DMS 273 (cell line): ENCODE results near the gene DOCK11.
"Not testable (repeated sequence)": the region's sequence is repeated elsewhere in the genome, so short reads cannot be mapped to it uniquely, and the experiment has no call there.

Source experiments
- DNase-seq: peaks from one replicate; lab custom pipeline; 2025; ENCODE audit not compliant: unreplicated experiment; lab: John Stamatoyannopoulos, UW

Gene DOCK11

DNA sequence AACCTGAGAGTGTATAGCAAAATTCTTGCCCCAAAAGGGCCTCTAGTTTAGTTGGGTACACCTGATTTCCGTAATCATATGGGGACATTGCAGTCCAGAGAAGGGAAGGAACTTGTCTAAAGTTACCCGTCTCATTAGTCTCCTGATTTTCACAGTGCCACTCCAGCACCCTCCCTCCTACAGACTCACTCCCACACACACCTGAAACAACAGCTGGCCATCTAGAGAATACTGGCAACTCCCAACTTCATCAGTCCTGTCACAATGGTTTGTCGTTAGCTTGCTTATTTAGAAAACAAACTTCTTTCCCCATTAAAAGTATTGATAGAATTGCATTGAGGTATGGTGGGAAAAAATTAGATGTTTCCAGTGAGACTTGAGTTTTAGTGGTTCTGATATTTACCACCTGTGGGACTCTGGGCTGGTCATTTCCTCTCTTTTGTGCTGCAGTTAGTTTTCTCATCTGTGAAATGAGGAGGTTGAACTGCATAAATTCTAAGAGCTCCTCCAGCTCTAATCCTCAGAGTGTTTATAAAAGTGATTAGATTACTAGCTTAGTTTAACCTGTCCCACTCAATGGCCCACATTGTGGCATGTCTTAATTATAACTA lies 233.5 kb downstream of the DOCK11 start:
- no peak for DNase-seq

DNA sequence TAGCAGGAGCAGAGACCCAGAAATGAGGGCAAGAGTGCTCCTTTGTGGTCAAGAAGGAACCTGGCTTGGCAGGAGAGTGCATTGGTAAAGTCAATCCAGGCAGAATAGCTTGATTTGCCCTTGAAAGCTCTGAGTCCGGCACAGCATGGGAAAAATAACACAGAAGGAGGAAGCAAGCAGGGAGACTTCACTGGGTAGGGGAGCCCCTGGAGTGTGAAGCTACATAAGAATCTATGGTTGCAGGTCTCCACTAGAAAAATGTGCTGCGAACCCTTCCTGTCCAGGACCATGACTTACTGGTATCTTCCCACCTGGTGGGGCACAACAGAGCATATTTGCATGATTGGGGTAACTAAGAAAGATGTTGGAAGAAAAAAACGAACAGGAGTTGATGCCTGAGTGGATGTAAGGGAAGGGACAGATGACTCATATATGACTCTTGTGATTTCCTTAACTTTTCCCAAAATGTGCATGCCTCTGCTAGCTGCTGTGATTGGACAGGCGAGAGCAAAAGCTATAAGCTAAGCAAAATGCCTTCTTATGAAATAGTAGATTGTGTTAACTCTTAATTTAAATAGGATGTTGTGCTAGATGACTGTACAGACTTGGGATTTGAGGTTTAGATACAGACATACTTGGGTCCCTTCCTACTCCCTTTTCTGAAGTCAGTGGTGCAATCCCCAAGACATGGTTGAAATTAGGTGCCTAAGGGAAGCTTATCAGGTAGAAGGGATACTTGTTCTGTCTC lies 235.1 kb downstream of the DOCK11 start:
- no peak for DNase-seq

DNA sequence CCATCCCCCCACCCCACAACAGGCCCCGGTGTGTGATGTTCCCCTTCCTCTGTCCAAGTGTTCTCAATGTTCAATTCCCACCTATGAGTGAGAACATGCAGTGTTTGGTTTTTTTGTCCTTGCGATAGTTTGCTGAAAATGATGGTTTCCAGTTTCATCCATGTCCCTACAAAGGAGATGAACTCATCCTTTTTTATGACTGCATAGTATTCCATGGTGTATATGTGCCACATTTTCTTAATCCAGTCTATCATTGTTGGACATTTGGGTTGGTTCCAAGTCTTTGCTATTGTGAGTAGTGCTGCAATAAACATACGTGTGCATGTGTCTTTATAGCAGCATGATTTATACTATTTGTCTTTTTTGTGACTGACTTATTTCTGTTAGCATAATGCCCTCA lies 236.9 kb downstream of the DOCK11 start:
- DNase-seq: not testable (repeated sequence)

DNA sequence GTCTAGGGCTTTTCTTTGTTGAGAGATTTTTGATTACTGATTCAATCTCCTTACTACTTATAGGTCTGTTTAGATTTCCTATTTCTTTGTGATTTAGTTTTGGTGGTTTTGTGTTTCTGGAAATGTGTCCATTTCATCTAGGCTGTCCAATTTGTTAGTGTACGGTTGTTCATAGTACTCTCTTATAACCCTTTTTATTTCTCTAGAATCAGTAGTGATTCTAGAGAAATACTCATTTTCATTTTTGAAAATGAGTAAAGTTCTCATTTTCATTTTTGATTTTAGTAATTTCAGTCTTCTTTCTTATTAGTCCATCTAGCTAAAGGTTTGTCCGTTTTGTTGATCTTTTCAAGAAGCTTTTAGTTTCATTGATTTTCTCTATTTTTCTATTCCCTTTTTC lies 239.3 kb downstream of the DOCK11 start:
- DNase-seq: no peak
